ENCODE data around the gene DRC7.
"Not testable (repeated sequence)": the region's sequence is repeated elsewhere in the genome, so short reads cannot be mapped to it uniquely, and the experiment has no call there.

Gene DRC7

DNA sequence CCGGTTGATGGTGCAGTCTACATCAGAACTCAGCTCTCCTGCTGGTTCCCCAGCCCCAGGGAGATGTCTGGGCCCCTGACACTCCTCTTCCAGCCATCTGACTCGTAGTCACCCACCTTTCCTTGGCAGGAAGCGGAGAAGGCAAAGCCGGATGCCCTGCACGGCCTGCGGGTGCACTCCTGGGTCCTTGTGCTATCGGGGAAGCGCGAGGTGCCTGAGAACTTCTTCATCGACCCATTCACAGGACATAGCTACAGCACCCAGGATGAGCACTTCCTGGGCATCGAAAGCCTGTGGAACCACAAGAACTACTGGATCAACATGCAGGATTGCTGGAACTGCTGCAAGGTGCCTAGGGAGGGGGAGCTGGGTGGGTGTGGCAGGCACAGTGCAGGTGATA lies 12.7 kb downstream of the DRC7 start:
- no peak for TF ChIP-seq SPI1 (IDR thresholded peaks at IDR 0.05; ENCODE audit: low read depth, low read length)
- no peak for TF ChIP-seq TAF1 (IDR thresholded peaks at IDR 0.05; ENCODE audit: low read depth, low read length)
- no peak for TF ChIP-seq POU2F2 (IDR thresholded peaks at IDR 0.05; ENCODE audit: low read depth, low read length)
- no peak for TF ChIP-seq POLR2AphosphoS5 (IDR thresholded peaks at IDR 0.05; ENCODE audit: low read depth, low read length)
- no peak for TF ChIP-seq PAX5 (IDR thresholded peaks at IDR 0.05; ENCODE audit: insufficient read depth, low read length, severe bottlenecking)
- TF ChIP-seq POLR2A (IDR thresholded peaks at IDR 0.05; ENCODE audit: low read depth, low read length) = no peak
- DNase-seq (ENCODE audit: insufficient read length, low spot score) = no peak
- no peak for FAIRE-seq

DNA sequence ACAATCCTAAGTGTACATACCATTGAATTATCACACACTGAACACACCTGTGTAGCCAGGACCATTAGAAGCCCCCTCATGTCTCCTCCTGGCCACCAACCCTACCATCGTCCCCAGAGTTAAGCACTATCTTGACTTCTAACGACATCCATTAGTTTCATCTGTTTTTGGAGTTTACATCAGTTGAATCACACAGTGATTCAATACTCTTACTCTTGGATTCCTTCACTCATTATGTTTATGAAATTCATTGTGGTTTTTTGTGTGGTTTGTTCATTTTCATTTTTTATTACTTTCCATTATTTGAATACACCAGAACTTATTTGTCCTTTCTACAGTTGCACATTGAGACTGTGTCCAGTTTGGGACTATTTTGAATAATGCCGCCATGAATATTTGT lies 13.6 kb downstream of the DRC7 start:
- DNase-seq (ENCODE audit: insufficient read length, low spot score) (no peak), FAIRE-seq (no peak)
- TF ChIP-seq TAF1 (IDR thresholded peaks at IDR 0.05; ENCODE audit: low read depth, low read length) (no peak), POU2F2 (IDR thresholded peaks at IDR 0.05; ENCODE audit: low read depth, low read length) (no peak), POLR2A (IDR thresholded peaks at IDR 0.05; ENCODE audit: low read depth, low read length) (no peak), PAX5 (IDR thresholded peaks at IDR 0.05; ENCODE audit: insufficient read depth, low read length, severe bottlenecking) (no peak), SPI1 (IDR thresholded peaks at IDR 0.05; ENCODE audit: low read depth, low read length) (no peak), POLR2AphosphoS5 (IDR thresholded peaks at IDR 0.05; ENCODE audit: low read depth, low read length) (no peak)

DNA sequence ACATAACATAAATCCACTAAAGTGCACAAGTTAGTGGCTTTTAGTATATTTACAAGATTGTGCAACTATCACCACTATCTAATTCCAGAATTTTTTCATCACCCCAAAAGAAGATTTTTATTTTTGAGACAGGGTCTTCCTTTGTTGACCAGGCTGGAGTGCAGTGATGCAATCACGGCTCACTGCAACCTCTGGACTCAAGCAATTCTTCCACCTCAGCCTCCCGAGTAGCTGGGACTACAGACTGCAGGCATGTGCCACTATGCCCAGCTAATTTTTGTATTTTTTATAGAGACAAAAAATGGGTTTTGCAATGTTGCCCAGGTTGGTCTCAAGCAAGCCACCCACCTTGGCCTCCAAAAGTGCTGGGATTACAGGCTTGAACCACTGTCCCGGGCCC lies 15.1 kb downstream of the DRC7 start:
- TF ChIP-seq POLR2A (IDR thresholded peaks at IDR 0.05; ENCODE audit: low read depth, low read length) = no peak
- TF ChIP-seq SPI1 (IDR thresholded peaks at IDR 0.05; ENCODE audit: low read depth, low read length) = no peak
- TF ChIP-seq PAX5 (IDR thresholded peaks at IDR 0.05; ENCODE audit: insufficient read depth, low read length, severe bottlenecking) = no peak
- TF ChIP-seq TAF1 (IDR thresholded peaks at IDR 0.05; ENCODE audit: low read depth, low read length) = no peak
- no peak for TF ChIP-seq POU2F2 (IDR thresholded peaks at IDR 0.05; ENCODE audit: low read depth, low read length)
- no peak for TF ChIP-seq POLR2AphosphoS5 (IDR thresholded peaks at IDR 0.05; ENCODE audit: low read depth, low read length)
- DNase-seq (ENCODE audit: insufficient read length, low spot score) (no peak), FAIRE-seq (no peak)

- FAIRE-seq (no peak), DNase-seq (ENCODE audit: insufficient read length, low spot score) (no peak)
- no peak for TF ChIP-seq POLR2AphosphoS5 (IDR thresholded peaks at IDR 0.05; ENCODE audit: low read depth, low read length)
- no peak for TF ChIP-seq PAX5 (IDR thresholded peaks at IDR 0.05; ENCODE audit: insufficient read depth, low read length, severe bottlenecking)
- no peak for TF ChIP-seq POLR2A (IDR thresholded peaks at IDR 0.05; ENCODE audit: low read depth, low read length)
- no peak for TF ChIP-seq SPI1 (IDR thresholded peaks at IDR 0.05; ENCODE audit: low read depth, low read length)
- no peak for TF ChIP-seq POU2F2 (IDR thresholded peaks at IDR 0.05; ENCODE audit: low read depth, low read length)
- TF ChIP-seq TAF1 (IDR thresholded peaks at IDR 0.05; ENCODE audit: low read depth, low read length) = no peak
These were observed 16.7 kb downstream of the DRC7 start for GRCh38 chr16:57711346-57711745.

GRCh38 chr16:57711993-57712392 lies 17.4 kb downstream of the DRC7 start:
- FAIRE-seq (no peak), DNase-seq (ENCODE audit: insufficient read length, low spot score) (no peak)
- TF ChIP-seq PAX5 (IDR thresholded peaks at IDR 0.05; ENCODE audit: insufficient read depth, low read length, severe bottlenecking) = no peak
- no peak for TF ChIP-seq TAF1 (IDR thresholded peaks at IDR 0.05; ENCODE audit: low read depth, low read length)
- TF ChIP-seq SPI1 (IDR thresholded peaks at IDR 0.05; ENCODE audit: low read depth, low read length) = no peak
- no peak for TF ChIP-seq POLR2AphosphoS5 (IDR thresholded peaks at IDR 0.05; ENCODE audit: low read depth, low read length)
- no peak for TF ChIP-seq POLR2A (IDR thresholded peaks at IDR 0.05; ENCODE audit: low read depth, low read length)
- no peak for TF ChIP-seq POU2F2 (IDR thresholded peaks at IDR 0.05; ENCODE audit: low read depth, low read length)

DNA sequence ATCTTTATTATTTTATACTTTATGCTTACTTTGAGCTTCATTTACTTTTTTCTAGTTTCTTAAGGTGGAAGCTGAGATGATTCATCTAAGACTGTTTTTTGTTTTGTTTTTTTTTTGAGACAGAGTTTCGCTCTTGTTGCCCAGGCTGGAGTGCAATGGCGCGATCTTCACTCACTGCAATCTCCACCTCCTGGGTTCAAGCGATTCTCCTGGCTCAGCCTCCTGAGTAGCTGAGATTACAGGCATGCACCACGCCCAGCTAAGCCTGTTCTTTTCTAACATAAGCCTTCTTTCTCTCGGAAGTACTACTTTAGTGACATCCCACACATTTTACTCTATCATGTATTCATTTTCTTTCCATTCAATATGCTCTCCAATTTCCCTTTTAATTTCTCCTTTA lies 18.0 kb downstream of the DRC7 start:
- DNase-seq (ENCODE audit: insufficient read length, low spot score); FAIRE-seq: not testable (repeated sequence)

DNA sequence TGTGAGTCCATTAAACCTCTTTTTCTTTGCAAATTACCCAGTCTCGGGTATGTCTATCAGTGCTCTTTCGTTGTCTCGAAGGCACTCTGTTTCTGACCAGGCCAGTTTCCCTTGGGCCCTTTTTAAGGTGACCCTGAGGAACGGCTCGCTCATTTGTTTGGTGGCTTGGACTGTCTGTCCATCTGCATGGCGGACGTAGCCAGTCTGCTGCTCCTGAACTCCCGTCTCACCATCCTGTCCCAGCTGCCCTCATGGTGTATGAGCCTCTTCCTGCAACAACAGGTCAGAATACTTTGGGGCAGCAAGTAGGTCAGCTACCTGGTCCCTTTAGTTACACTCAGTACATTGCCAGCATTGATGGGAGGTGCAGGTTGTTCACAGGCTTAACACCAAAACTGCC lies 19.0 kb downstream of the DRC7 start:
- TF ChIP-seq POU2F2 (IDR thresholded peaks at IDR 0.05; ENCODE audit: low read depth, low read length) (no peak), TAF1 (IDR thresholded peaks at IDR 0.05; ENCODE audit: low read depth, low read length) (no peak), PAX5 (IDR thresholded peaks at IDR 0.05; ENCODE audit: insufficient read depth, low read length, severe bottlenecking) (no peak), POLR2A (IDR thresholded peaks at IDR 0.05; ENCODE audit: low read depth, low read length) (no peak), POLR2AphosphoS5 (IDR thresholded peaks at IDR 0.05; ENCODE audit: low read depth, low read length) (no peak), SPI1 (IDR thresholded peaks at IDR 0.05; ENCODE audit: low read depth, low read length) (no peak)
- no peak for FAIRE-seq
- DNase-seq (ENCODE audit: insufficient read length, low spot score) = no peak

- TF ChIP-seq POLR2AphosphoS5 (IDR thresholded peaks at IDR 0.05; ENCODE audit: low read depth, low read length) (no peak), POU2F2 (IDR thresholded peaks at IDR 0.05; ENCODE audit: low read depth, low read length) (no peak), TAF1 (IDR thresholded peaks at IDR 0.05; ENCODE audit: low read depth, low read length) (no peak), SPI1 (IDR thresholded peaks at IDR 0.05; ENCODE audit: low read depth, low read length) (no peak), POLR2A (IDR thresholded peaks at IDR 0.05; ENCODE audit: low read depth, low read length) (no peak), PAX5 (IDR thresholded peaks at IDR 0.05; ENCODE audit: insufficient read depth, low read length, severe bottlenecking) (no peak)
- no peak for FAIRE-seq
These were observed 19.4 kb downstream of the DRC7 start for GRCh38 chr16:57714047-57714446.

GRCh38 chr16:57720142-57720575 lies 25.6 kb downstream of the DRC7 start:
- FAIRE-seq (peak; percentile 81), DNase-seq (ENCODE audit: insufficient read length, low spot score) (no peak)
- TF ChIP-seq SPI1 (IDR thresholded peaks at IDR 0.05; ENCODE audit: low read depth, low read length) (no peak), POLR2AphosphoS5 (IDR thresholded peaks at IDR 0.05; ENCODE audit: low read depth, low read length) (no peak), TAF1 (IDR thresholded peaks at IDR 0.05; ENCODE audit: low read depth, low read length) (no peak), PAX5 (IDR thresholded peaks at IDR 0.05; ENCODE audit: insufficient read depth, low read length, severe bottlenecking) (no peak), POU2F2 (IDR thresholded peaks at IDR 0.05; ENCODE audit: low read depth, low read length) (no peak), POLR2A (IDR thresholded peaks at IDR 0.05; ENCODE audit: low read depth, low read length) (no peak)

More at GRCh38 chr16:57714047-57714446, 19.4 kb downstream of the DRC7 start:
- DNase-seq (ENCODE audit: insufficient read length, low spot score) = no peak
